Muscle of leg (tissue), 11 donors: ENCODE measurements around the gene SPESP1. TPM values are rescaled to one million over a fixed set of nuclear protein-coding genes. Genes with fewer than 3 reads are reported as not detected.
"Not testable (repeated sequence)": the region's sequence is repeated elsewhere in the genome, so short reads cannot be mapped to it uniquely, and the experiment has no call there.

Experiments used
- DNase-seq: peaks from one replicate; pipeline ENCODE4 v3.0.0; 2013
- H3K27ac ChIP-seq: one replicate; pipeline ENCODE4 v1.5.1; 2013; ENCODE audit warnings: mild to moderate bottlenecking, low read length, control low read depth
- H3K27me3 ChIP-seq: one replicate; pipeline ENCODE4 v1.6.1; 2013; ENCODE audit warnings: low read length; ENCODE audit not compliant: control insufficient read depth, insufficient read depth
- H3K36me3 ChIP-seq: one replicate; pipeline ENCODE4 v1.6.1; 2013; ENCODE audit warnings: low read length; ENCODE audit not compliant: control insufficient read depth, insufficient read depth
- H3K4me1 ChIP-seq: one replicate; pipeline ENCODE4 v1.6.1; 2013; ENCODE audit warnings: low read length; ENCODE audit not compliant: control insufficient read depth, insufficient read depth
- H3K4me3 ChIP-seq: one replicate; pipeline ENCODE4 v1.5.1; 2013; ENCODE audit warnings: low read length, control low read depth
- H3K9me3 ChIP-seq: replicated peaks from 2 replicates; pipeline ENCODE4 v1.6.1; 2013; ENCODE audit warnings: low read depth, low read length; ENCODE audit not compliant: control insufficient read depth
- WGBS: methylation state at CpG from one replicate; pipeline ENCODE4 v1.1.5; 2013; ENCODE audit warnings: missing lambda C conversion rate; ENCODE audit not compliant: insufficient coverage; 5-methylcytosine and 5-hydroxymethylcytosine counted together
- polyA plus RNA-seq, 8 donors: library from polyadenylated mRNA; unstranded; fragments of 120-200 nt; gene quantifications; one replicate each; pipeline versions ENCODE4 v1.2.1 to v1.2.3, GENCODE V29; 2013; ENCODE audit warnings: inconsistent platforms in 1 of 8, low replicate concordance in 1 of 8; ENCODE audit not compliant: insufficient read length in 8 of 8, insufficient read depth in 1 of 8
- total RNA-seq: library from RNA; stranded (reverse); fragments of 120-200 nt; gene quantifications from one replicate; pipeline ENCODE4 v1.2.4, GENCODE V29; 2013

The SPESP1 gene
- total and polyA plus RNA-seq, 9 donors: 1.8 to 7.7 (median 3.1) TPM

- no peaks in the 10 kb centered on the region for H3K4me1 ChIP-seq
- no peaks in the 10 kb centered on the region for H3K27me3 ChIP-seq
- DNase-seq: no peak
- no peak overlapping the region for H3K27ac ChIP-seq
- H3K36me3 ChIP-seq: no peaks in the 10 kb centered on the region
- H3K4me3 ChIP-seq: no peak overlapping the region
- no peaks in the 10 kb centered on the region for H3K9me3 ChIP-seq
- 93% methylated on average over 4 of the region's 4 CpGs for WGBS
Observed at GRCh38 chr15:68951813-68952212, 21.5 kb downstream of the SPESP1 start.

DNA sequence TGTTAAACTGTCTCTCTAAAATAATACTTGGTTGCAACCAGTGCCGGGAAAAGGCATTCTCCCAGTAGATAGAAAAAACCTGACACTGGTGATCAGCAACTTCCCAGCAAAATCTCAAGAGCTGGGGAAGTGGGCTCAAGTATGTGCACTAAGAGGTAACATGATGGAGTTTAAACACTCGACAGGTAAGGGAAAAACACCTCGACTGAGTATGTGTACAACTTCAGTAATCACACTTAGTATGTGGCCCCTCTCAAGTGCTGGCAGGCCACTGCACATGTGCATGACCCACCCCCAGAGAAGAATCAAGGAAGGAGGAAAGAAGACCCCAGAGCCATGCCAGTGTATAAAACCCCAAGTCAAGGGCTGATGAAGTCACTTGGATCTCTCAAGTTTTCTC is 27.4 kb downstream of the SPESP1 start:
- no peak for DNase-seq
- no peak overlapping the region for H3K4me3 ChIP-seq
- H3K27me3 ChIP-seq: peaks cover 2% of the 10 kb centered on the region
- no CpG with 5 or more reads among the region's 3 CpGs for WGBS
- H3K9me3 ChIP-seq: no peaks in the 10 kb centered on the region
- H3K4me1 ChIP-seq: no peaks in the 10 kb centered on the region
- H3K36me3 ChIP-seq: no peaks in the 10 kb centered on the region
- H3K27ac ChIP-seq: no peak overlapping the region

DNA sequence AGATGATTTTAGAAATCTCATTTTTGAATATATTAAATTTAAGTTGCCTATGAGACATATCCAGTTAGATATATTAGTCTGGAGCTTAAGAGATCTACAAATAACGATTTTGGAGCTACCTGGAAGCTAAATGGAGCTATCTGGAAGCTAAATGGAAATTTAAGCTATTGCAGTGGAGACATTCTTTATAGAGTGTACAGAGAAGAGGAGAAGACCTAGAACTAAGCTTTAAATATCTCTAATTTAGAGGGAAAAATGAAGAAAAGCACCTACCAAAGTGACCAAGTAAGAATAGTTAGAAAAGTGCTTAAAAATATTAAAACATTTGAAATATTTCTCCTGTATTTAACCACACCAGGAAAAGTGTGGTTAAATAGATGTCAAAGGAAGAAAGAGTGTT is 28.3 kb downstream of the SPESP1 start:
- no peaks in the 10 kb centered on the region for H3K9me3 ChIP-seq
- H3K27ac ChIP-seq: no peak overlapping the region
- H3K4me1 ChIP-seq: no peaks in the 10 kb centered on the region
- no peaks in the 10 kb centered on the region for H3K36me3 ChIP-seq
- DNase-seq: no peak
- H3K4me3 ChIP-seq: no peak overlapping the region
- H3K27me3 ChIP-seq: peaks cover 4% of the 10 kb centered on the region
- WGBS: no CpG with 5 or more reads among the region's 1 CpG

DNA sequence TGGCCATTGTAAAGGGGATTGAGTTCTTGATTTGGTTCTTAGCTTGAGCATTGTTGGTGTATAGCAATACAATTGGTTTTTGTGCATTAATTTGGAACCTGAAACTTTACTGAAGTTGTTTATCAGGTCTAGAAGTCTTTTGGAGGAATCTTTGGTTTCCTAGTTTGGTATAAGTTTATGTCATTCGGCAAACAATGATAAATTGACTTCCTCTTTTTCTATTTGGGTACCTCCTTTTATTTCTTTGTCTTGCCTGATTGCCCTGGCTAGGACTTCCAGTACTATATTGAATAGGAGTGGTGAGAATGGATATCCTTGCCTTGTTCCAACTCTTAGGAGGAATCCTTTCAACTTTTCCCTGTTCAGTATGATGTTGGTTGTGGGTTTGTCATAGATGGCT is 32.1 kb downstream of the SPESP1 start:
- WGBS: no CpG with 5 or more reads among the region's 1 CpG
- H3K4me1 ChIP-seq: no peaks in the 10 kb centered on the region
- no peak overlapping the region for H3K4me3 ChIP-seq
- H3K27ac ChIP-seq: no peak overlapping the region
- DNase-seq: no peak
- H3K9me3 ChIP-seq: no peaks in the 10 kb centered on the region
- peaks cover 4% of the 10 kb centered on the region for H3K27me3 ChIP-seq
- no peaks in the 10 kb centered on the region for H3K36me3 ChIP-seq

- not testable (repeated sequence) for H3K9me3 ChIP-seq, H3K4me1 ChIP-seq, H3K27me3 ChIP-seq, DNase-seq, H3K4me3 ChIP-seq, H3K36me3 ChIP-seq, H3K27ac ChIP-seq
- no CpG with 5 or more reads among the region's 7 CpGs for WGBS
Observed at GRCh38 chr15:68963719-68964118, 33.4 kb downstream of the SPESP1 start.

- Histone ChIP-seq H3K4me3 (no peak overlapping the region), H3K27ac (no peak overlapping the region), H3K9me3 (peaks cover 4% of the 10 kb centered on the region), H3K27me3 (peaks cover 2% of the 10 kb centered on the region), H3K36me3 (no peaks in the 10 kb centered on the region), H3K4me1 (no peaks in the 10 kb centered on the region)
- DNase-seq: no peak
- WGBS: no CpG with 5 or more reads among the region's 5 CpGs
Observed at GRCh38 chr15:68966996-68967395, 36.7 kb downstream of the SPESP1 start.

GRCh38 chr15:68967948-68968347 is 37.6 kb downstream of the SPESP1 start:
- Histone ChIP-seq H3K4me3 (no peak overlapping the region), H3K27ac (no peak overlapping the region), H3K27me3 (peaks cover 1% of the 10 kb centered on the region), H3K9me3 (peaks cover 4% of the 10 kb centered on the region), H3K36me3 (no peaks in the 10 kb centered on the region), H3K4me1 (no peaks in the 10 kb centered on the region)
- no peak for DNase-seq

- Histone ChIP-seq H3K4me1 (no peaks in the 10 kb centered on the region), H3K27ac (no peak overlapping the region), H3K27me3 (no peaks in the 10 kb centered on the region), H3K36me3 (no peaks in the 10 kb centered on the region), H3K4me3 (no peak overlapping the region), H3K9me3 (peaks cover 4% of the 10 kb centered on the region)
- DNase-seq: no peak
Observed at GRCh38 chr15:68969298-68969697, 39.0 kb downstream of the SPESP1 start.

DNA sequence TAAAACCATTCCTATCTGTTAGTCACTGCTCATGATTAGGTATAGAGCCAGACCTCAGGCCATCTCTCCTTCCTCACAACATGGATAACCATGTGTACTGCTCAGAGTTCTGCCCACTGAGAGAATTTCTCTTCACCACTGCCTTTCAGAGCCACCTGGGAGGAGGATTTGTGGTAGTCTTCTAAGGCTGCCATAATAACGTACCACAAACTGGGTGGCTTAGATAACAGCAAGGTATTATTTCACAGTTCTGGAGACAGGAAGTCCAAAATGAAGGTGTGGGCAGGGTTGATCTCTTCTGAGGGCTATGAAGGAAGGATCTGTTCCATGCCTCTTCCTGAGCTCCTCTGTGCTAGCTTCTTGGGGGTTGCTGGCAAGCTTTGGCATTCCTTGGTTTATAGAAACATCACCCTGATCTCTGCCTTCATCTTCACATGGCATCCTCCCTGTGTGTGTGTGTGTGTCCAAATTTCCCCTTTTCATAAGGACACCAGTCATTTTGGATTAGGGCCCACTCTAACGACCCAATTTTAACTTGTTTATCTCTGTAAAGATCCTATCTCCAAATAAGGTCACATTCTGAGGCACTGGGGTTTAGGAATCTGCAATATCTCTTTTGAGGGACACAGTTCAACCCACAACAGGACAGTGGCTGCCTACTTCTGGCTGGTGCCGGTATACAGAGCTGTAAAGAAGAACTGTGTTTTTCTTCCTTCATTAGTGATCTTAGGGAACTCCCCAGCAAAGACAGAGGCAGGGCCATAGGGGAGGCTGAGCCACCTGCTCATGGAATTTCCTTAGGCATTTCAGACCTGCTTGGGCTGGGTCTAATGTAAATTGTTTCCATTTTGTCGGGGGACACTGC is 42.1 kb downstream of the SPESP1 start:
- Histone ChIP-seq H3K36me3 (no peaks in the 10 kb centered on the region), H3K4me1 (no peaks in the 10 kb centered on the region), H3K9me3 (peaks cover 4% of the 10 kb centered on the region), H3K27ac (no peak overlapping the region), H3K27me3 (no peaks in the 10 kb centered on the region), H3K4me3 (no peak overlapping the region)
- WGBS: no CpG with 5 or more reads among the region's 4 CpGs
- DNase-seq: no peak

GRCh38 chr15:68975651-68976160 is 45.4 kb downstream of the SPESP1 start:
- H3K4me3 ChIP-seq, H3K36me3 ChIP-seq, H3K27me3 ChIP-seq, H3K27ac ChIP-seq, DNase-seq, H3K4me1 ChIP-seq, H3K9me3 ChIP-seq: not testable (repeated sequence)
- 98% methylated on average over 20 of the region's 26 CpGs for WGBS

DNA sequence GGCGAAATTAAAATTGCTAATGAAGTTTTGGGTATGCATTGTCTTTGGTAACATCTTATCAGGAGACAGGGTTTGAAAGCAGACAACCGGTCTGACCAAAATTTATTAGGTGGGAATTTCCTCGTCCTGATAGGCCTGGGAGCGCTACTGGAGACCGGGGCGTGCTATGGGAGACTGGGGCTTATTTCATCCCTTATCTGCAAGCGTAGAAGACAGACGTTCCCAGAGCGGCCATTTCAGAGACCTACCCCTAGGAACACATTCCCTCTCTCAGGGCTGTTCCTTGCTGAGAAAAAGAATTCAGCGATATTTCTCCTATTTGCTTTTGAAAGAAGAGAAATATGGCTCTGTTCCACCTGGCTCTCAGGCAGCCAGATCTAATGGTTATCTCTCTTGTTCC is 47.1 kb downstream of the SPESP1 start:
- H3K36me3 ChIP-seq: not testable (repeated sequence)
- WGBS: 100% methylated on average over 1 of the region's 10 CpGs

More for the DNA sequence above, 47.1 kb downstream of the SPESP1 start:
- not testable (repeated sequence) for H3K27me3 ChIP-seq, H3K9me3 ChIP-seq, H3K4me1 ChIP-seq, DNase-seq, H3K27ac ChIP-seq, H3K4me3 ChIP-seq
